Lower leg skin (tissue), 3 donors: ENCODE measurements around the gene TRIM44.

Experiments used
- POLR2A ChIP-seq, 2 donors: fragments of 450-650 bp; IDR thresholded peaks; one replicate each; pipeline ENCODE4 v1.6.1; 2016 to 2017; ENCODE audit warnings: antibody characterized with exemption in 2 of 2, mild to moderate bottlenecking in 1 of 2, moderate library complexity in 1 of 2
- TF ChIP-seq, protein P1 (sequence below), 3 donors: fragments of 450-650 bp; IDR thresholded peaks; one replicate each; pipeline ENCODE4 v1.5.1; 2016; ENCODE audit warnings: antibody characterized with exemption in 3 of 3, mild to moderate bottlenecking in 3 of 3, moderate library complexity in 2 of 3

DNA sequence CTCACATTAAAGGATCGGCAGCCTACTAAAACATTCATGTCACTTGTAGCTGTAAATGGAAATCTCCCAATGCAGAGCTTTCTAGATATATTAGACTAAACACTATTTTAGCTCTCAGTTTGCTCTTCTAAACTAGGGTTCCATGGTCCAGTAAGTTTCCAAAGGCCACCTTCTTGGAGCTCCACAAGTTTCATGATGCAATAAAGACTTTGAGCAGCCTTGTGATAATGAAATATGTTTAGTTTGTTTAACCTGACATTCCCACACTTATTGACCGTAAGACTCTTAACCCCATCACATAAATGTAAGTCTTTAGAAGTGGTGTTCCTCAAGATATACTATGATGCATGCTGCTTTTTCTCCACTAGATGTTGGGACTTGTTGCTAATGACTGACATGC, 87.7 kb downstream of the TRIM44 start:
- TF ChIP-seq, protein P1, sequence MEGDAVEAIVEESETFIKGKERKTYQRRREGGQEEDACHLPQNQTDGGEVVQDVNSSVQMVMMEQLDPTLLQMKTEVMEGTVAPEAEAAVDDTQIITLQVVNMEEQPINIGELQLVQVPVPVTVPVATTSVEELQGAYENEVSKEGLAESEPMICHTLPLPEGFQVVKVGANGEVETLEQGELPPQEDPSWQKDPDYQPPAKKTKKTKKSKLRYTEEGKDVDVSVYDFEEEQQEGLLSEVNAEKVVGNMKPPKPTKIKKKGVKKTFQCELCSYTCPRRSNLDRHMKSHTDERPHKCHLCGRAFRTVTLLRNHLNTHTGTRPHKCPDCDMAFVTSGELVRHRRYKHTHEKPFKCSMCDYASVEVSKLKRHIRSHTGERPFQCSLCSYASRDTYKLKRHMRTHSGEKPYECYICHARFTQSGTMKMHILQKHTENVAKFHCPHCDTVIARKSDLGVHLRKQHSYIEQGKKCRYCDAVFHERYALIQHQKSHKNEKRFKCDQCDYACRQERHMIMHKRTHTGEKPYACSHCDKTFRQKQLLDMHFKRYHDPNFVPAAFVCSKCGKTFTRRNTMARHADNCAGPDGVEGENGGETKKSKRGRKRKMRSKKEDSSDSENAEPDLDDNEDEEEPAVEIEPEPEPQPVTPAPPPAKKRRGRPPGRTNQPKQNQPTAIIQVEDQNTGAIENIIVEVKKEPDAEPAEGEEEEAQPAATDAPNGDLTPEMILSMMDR (IDR thresholded peaks at IDR 0.05): no peak
- no peak for TF ChIP-seq POLR2A (IDR thresholded peaks at IDR 0.05)
